SU-DHL-6 (cell line): ENCODE data around the gene LDLRAD3.

Experiments used
- H2AFZ ChIP-seq: fragments of 200-600 bp; sonication (generic); 2 replicates; pipeline ENCODE4 v1.6.1; 2014; ENCODE audit warnings: low read depth, mild to moderate bottlenecking, moderate library complexity, mixed read lengths, antibody characterized with exemption, low read length; ENCODE audit not compliant: severe bottlenecking
- H3F3A ChIP-seq: fragments of 200-600 bp; shearing (Covaris generic); 2 replicates; pipeline ENCODE4 v1.6.0; 2016; ENCODE audit warnings: antibody characterized with exemption, mild to moderate bottlenecking; ENCODE audit not compliant: insufficient read depth
- H3K27ac ChIP-seq: fragments of 200-600 bp; sonication (generic); 2 replicates; pipeline ENCODE4 v1.5.1; 2016; ENCODE audit warnings: low read depth, mild to moderate bottlenecking, low read length, moderate library complexity, mixed read lengths
- H3K27me3 ChIP-seq: fragments of 200-600 bp; sonication (generic), shearing (Covaris generic); 2 replicates; pipeline ENCODE4 v1.6.0; 2014; ENCODE audit warnings: mild to moderate bottlenecking, low read length
- H3K36me3 ChIP-seq: fragments of 200-600 bp; sonication (generic); 2 replicates; pipeline ENCODE4 v1.6.1; 2014; ENCODE audit warnings: mild to moderate bottlenecking, low read length, mixed read lengths
- H3K4me2 ChIP-seq: fragments of 300-600, 200-600 bp; shearing (Covaris generic), sonication (generic); 2 replicates; pipeline ENCODE4 v1.6.0; 2014; ENCODE audit warnings: low read length, low read depth, mild to moderate bottlenecking; ENCODE audit not compliant: poor library complexity, severe bottlenecking
- H3K4me3 ChIP-seq: fragments of 200-600 bp; sonication (generic); 2 replicates; pipeline ENCODE4 v1.5.1; 2014; ENCODE audit warnings: antibody characterized with exemption, low read length, mild to moderate bottlenecking, mixed read lengths; ENCODE audit not compliant: insufficient read depth, poor library complexity, severe bottlenecking
- H3K79me2 ChIP-seq: fragments of 200-600 bp; sonication (generic); 2 replicates; pipeline ENCODE4 v1.6.1; 2014; ENCODE audit warnings: mild to moderate bottlenecking, low read length, moderate library complexity; ENCODE audit not compliant: insufficient read depth
- H3K9ac ChIP-seq: fragments of 200-600 bp; sonication (generic); 2 replicates; pipeline ENCODE4 v1.7.0; 2014; ENCODE audit warnings: mild to moderate bottlenecking, low read length
- H3K9me2 ChIP-seq: fragments of 200-600 bp; sonication (generic); replicated peaks from 2 replicates; pipeline ENCODE4 v1.6.1; 2014; ENCODE audit warnings: low read length; ENCODE audit not compliant: insufficient read depth
- H3K9me3 ChIP-seq: fragments of 200-600 bp; sonication (generic); 2 replicates; pipeline ENCODE4 v1.6.1; 2014; ENCODE audit warnings: low read length, mixed read lengths; ENCODE audit not compliant: insufficient read depth
- H4K20me1 ChIP-seq: fragments of 200-600 bp; sonication (generic); 2 replicates; pipeline ENCODE4 v1.6.1; 2014; ENCODE audit warnings: low read depth, mild to moderate bottlenecking, antibody characterized with exemption, low read length, moderate library complexity, mixed read lengths
- CTCF ChIP-seq: fragments of 200-600 bp; sonication (generic); IDR thresholded peaks from one replicate; pipeline ENCODE4 v1.5.1; 2017; ENCODE audit warnings: antibody characterized with exemption, mild to moderate bottlenecking, low read length, moderate library complexity; ENCODE audit not compliant: insufficient read depth, poor library complexity, severe bottlenecking
- EZH2phosphoT487 ChIP-seq: fragments of 200-600 bp; sonication (generic), shearing (Covaris generic); conservative IDR thresholded peaks from 2 replicates; pipeline ENCODE4 v1.6.1; 2018; ENCODE audit warnings: mild to moderate bottlenecking, antibody characterized with exemption, low read length, moderate library complexity, mixed read lengths

The LDLRAD3 gene

GRCh38 chr11:36211761-36212430 lies 268.0 kb downstream of the LDLRAD3 start:
- H3K4me2 ChIP-seq, result no peak overlapping the region
- no peaks in the 10 kb centered on the region for H3K36me3 ChIP-seq
- H3K27ac ChIP-seq, result no peak overlapping the region
- no peak overlapping the region for H3K9ac ChIP-seq
- no peaks in the 10 kb centered on the region for H4K20me1 ChIP-seq
- H2AFZ ChIP-seq, result no peak overlapping the region
- H3K79me2 ChIP-seq, result no peaks in the 10 kb centered on the region
- no peaks in the 10 kb centered on the region for H3K27me3 ChIP-seq
- H3K4me3 ChIP-seq, result no peak overlapping the region
- H3K9me3 ChIP-seq, result no peaks in the 10 kb centered on the region
- H3F3A ChIP-seq, result no peaks in the 10 kb centered on the region
- TF ChIP-seq CTCF (no peak), EZH2phosphoT487 (no peak)
- no peaks in the 10 kb centered on the region for H3K9me2 ChIP-seq

- Histone ChIP-seq H3K79me2 (no peaks in the 10 kb centered on the region), H4K20me1 (no peaks in the 10 kb centered on the region), H3K27me3 (no peaks in the 10 kb centered on the region), H3K9me3 (no peaks in the 10 kb centered on the region), H3K36me3 (no peaks in the 10 kb centered on the region), H2AFZ (no peak overlapping the region), H3K9ac (no peak overlapping the region), H3F3A (no peaks in the 10 kb centered on the region), H3K4me2 (no peak overlapping the region), H3K9me2 (no peaks in the 10 kb centered on the region), H3K4me3 (no peak overlapping the region), H3K27ac (no peak overlapping the region)
- TF ChIP-seq CTCF (no peak), EZH2phosphoT487 (no peak)
These were observed 268.9 kb downstream of the LDLRAD3 start for GRCh38 chr11:36212564-36213392.

- no peak overlapping the region for H3K27ac ChIP-seq
- H3K27me3 ChIP-seq, result no peaks in the 10 kb centered on the region
- no peaks in the 10 kb centered on the region for H3K9me3 ChIP-seq
- no peak overlapping the region for H3K9ac ChIP-seq
- H3K4me3 ChIP-seq, result no peak overlapping the region
- no peak overlapping the region for H3K4me2 ChIP-seq
- H3K79me2 ChIP-seq, result no peaks in the 10 kb centered on the region
- no peaks in the 10 kb centered on the region for H4K20me1 ChIP-seq
- no peak for TF ChIP-seq EZH2phosphoT487
- no peak for TF ChIP-seq CTCF
- H3K36me3 ChIP-seq, result no peaks in the 10 kb centered on the region
- no peaks in the 10 kb centered on the region for H3F3A ChIP-seq
- H3K9me2 ChIP-seq, result no peaks in the 10 kb centered on the region
- no peak overlapping the region for H2AFZ ChIP-seq
These were observed 269.6 kb downstream of the LDLRAD3 start for GRCh38 chr11:36213393-36213840.
